Measurements from ENCODE around the gene ANKRD9.
"Not testable (repeated sequence)": the region's sequence is repeated elsewhere in the genome, so short reads cannot be mapped to it uniquely, and the experiment has no call there.

The ANKRD9 gene

DNA sequence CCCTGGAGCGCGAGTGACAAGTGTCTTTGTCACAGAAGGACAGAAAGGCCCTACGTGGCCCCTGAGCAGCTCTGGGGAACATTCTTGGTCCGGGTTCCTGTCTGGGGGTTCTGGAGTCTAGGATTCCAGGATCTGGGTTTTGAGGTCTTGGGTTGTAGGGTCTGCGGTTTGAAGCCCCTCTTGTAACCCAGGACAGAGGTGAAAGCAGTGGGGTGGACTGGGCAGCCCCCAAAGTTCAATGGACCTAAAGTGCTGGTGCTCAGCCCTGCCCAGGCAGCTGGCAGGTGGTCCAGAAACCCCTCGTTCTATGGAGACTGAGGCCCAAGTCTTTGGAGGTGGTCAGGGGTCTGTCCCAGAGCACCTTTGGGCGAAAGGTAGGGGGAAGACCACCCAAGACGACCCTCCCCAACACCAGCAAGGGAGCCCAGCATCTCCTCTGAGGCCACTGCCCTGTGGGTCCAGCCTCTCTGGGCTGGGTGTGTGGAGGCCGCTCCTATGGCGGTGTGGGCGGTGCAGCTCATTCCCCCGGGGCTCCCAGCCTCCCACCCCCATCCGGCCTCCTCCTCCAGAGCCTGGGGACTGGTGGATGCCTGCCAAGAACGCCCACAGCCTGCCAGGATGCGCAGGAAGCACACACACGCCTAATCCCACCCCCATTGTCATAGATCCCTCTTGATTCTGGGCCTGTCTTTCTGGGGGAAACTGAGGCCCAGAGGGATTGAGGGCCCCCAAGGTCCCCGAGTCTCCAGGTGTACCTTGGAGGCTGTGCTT is 30.2 kb upstream of the ANKRD9 start:
- intact Hi-C loops (cut with DNase I), result no loop called here
- DNase-seq, result no peak

- intact Hi-C loops (cut with DNase I), result no loop called here
- DNase-seq, result no peak
Measured at GRCh38 chr14:102538602-102539543, 29.3 kb upstream of the ANKRD9 start.

- intact Hi-C loops (cut with DNase I), result no loop called here
- no peak for DNase-seq
Measured at GRCh38 chr14:102537981-102538601, 28.5 kb upstream of the ANKRD9 start.

DNA sequence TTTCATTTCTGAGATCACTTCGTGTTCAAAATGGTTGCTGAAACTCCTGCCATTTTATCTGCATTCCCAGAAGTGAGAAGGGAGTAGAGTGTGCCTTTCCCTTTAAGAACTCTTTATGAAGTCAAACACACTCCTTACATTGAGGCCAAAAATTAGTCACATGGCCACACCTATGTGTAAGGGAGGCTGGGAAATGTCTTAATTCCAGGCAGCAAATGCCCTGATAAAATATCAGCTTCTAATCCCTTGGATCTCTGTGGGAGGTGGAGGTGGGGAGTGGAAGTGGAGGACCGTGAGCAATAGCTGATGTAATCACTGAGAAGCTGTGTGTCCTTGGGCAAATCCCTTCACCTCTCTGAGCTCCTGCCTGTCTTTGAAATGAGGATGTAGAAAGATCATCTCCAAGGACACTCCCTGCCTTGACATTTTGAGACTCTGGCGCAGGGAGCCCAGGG is 22.7 kb upstream of the ANKRD9 start:
- intact Hi-C loops (cut with DNase I), result no loop called here
- no peak for DNase-seq

- no peak for DNase-seq
- intact Hi-C loops (cut with DNase I), result no loop called here
Measured at GRCh38 chr14:102530828-102531478, 21.4 kb upstream of the ANKRD9 start.

- no peak for DNase-seq
- intact Hi-C loops (cut with DNase I), result no loop called here
Measured at GRCh38 chr14:102528431-102529170, 19.0 kb upstream of the ANKRD9 start.

DNA sequence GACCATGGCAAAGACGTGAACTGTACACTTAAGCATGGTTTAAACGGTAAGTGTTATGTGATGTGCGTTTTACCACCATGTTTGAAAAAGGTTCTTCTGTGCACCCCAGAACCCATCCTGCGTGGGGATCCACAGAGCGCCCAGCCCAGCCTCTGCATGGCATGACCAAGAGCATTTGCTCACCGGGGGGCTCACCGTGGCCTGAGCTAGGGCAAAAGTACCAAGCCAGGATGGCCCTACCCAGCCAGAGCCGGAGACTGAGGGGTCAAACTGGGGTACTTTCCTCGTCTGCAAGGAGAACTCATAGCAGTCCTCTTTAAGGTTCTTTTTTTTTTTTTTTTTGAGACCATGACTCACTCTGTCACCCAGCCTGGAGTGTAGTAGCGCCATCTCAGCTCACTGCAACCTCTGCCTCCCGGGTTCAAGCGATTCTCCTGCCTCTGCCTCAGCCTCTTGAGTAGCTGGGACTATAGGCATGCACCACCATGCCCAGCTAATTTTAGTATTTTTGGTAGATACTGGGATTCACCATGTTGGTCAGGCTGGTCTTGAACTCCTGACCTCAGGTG is 16.4 kb upstream of the ANKRD9 start:
- intact Hi-C loops (cut with DNase I), result loop anchor here (2.0 kb wide), 1 partner anchor 67 kb away; the partner anchor contains the start of gene RCOR1
- no peak for DNase-seq

- peak in 3 of 42 donors; percentile 15 to 54 (median 39) for DNase-seq
- intact Hi-C loops (cut with DNase I), result loop anchor here (2.0 kb wide), 1 partner anchor 67 kb away; the partner anchor contains the start of gene RCOR1
Measured at GRCh38 chr14:102525219-102525928, 15.8 kb upstream of the ANKRD9 start.

DNA sequence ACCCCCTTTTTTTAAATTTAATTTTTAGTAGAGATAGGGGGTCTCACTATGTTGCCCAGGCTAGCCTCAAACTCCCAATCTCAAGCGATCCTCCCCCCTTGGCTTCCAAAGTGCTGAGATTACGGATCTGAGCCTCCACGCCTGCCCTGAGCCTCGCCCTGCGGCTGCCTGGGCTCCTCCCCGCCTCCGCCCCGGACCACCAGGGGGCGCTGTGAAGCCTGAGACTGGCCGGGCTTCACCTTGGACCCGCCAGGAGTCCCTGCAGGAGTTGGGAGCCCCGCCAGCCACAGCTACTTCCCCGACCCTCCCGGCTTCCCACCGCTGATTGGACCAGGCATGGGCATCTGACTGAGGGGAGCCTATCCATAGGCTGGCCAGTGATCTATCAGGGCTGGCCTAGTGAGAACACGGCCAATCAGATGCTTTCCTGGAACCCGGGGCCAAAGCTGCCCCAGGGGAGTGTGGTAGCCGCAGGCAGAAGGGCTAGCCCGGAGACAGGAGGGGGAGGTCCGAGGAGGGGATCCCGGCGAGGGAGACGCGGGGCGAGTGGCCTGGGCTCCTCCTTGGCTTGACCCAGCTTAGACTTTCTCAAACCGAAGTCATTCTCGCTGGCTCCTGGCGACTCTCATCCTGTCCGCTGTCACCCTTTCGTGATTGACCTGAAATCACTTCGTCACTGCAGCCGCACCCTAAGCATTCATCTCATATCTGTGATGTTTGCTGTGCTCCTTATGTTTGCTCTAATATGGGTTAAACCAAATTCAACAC is 15.1 kb upstream of the ANKRD9 start:
- intact Hi-C loops (cut with DNase I), result loop anchor here (2.0 kb wide), 1 partner anchor 68 kb away; the partner anchor contains the start of gene RCOR1
- peak; percentile 93 to 99 (median 98) for DNase-seq

- intact Hi-C loops (cut with DNase I), result loop anchor here (2.0 kb wide), 1 partner anchor 69 kb away; the partner anchor contains the start of gene RCOR1
- DNase-seq, result peak in 1 of 42 donors; percentile 37
Measured at GRCh38 chr14:102523569-102524450, 14.2 kb upstream of the ANKRD9 start.

DNA sequence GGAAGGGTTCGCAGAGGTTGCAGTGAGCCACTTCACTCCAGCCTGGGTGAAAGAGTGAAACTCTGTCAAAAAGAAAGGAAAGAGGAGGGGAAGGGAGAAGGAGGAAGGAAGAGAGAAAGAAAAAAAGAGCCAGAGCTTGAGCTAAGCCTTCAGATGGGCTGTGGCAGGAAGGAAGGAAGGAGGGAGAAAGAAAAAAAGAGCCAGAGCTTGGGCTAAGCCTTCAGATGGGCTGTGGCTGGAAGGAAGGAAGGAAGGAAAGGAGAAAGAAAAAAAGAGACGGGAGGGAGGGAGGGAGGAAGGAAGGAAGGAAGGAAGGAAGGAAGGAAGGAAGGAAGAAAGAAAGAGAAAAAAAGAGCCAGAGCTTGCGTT is 13.6 kb upstream of the ANKRD9 start:
- no peak for DNase-seq
- intact Hi-C loops (cut with DNase I), result no loop called here

DNA sequence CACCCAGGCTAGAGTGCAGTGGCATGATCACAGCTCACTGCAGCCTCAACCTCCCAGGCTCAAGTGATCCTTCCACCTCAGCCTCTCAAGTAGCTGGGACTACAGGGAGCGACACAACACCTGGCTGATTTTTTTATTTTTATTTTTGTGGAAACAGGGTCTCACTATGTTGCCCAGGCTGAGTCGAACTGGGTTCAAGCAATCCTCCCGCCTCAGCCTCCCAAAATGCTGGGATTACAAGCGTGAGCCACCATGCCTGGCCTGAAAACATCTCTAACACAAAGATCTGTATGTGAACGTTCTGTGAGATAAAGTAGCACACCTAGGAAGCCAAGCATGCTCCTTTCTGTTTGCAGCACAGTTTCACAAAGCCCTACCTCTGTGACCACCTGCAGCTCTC is 10.1 kb upstream of the ANKRD9 start:
- intact Hi-C loops (cut with DNase I), result loop anchor here (10.0 kb wide), 2 partner anchors 155 to 205 kb away; partner anchors contain the start of genes CINP, TECPR2 and ZNF839
- DNase-seq, result not testable (repeated sequence)

DNA sequence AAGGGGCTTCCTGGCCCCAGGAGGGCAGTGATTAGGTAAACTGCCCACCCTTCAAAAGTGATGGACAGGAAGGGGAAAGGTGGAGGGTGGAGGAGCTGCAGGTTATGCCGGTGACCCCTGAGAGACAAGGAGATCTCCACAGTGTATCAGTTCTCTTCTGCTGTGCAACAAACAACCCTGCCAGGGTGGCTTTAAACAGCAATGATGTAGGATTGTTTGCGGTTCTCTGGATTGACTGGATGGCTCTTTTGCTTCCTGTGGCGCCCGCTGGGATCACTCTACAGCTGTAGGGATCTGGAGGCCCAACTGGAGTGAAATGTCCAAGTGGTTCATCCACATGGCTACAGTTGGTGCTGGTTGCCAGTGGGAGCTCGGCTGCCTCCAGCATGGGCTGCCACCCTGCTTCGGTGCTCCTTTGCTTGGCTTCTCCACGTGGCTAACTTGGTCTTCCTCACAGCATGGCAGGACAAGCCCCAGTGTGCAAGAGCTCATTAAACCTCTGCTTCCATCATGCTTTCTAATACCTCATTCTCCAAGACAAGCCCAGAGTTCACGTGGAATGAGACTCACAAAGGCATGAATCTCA is 8.6 kb upstream of the ANKRD9 start:
- intact Hi-C loops (cut with DNase I), result loop anchor here (10.0 kb wide), 2 partner anchors 153 to 203 kb away; partner anchors contain the start of genes CINP, TECPR2 and ZNF839

DNA sequence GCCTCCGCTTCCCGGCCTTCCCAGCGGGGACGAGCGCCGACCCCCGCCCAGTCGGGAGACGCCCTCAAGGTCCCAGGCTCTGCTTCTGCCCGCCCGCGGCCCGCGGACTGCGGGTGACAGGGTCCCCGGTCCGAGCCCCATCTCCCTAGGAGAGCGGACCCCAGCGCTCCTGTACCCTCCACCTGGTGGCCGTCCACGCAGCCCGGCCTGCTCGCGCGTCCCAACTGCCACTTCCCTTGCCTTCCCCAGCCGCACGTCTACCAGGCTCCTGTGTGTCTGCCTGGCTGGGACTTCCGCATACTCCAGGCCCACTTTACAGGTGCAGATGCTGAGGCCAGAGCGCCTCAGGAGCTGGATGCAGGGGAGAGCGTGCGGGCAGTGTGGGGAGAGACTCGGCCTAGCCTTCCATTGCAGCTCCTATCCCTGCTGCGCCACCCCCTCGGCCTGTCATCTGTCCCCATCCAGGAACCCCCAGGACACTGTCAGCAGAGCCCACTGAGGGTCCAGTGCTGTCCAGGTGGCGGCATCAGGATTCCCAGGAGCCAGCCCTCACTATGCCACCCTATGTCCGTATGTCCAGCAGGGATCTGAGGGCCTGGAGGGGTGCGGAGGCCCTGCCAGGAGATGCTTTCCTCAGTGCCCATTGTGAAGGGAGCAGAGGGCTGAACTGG is 8.0 kb upstream of the ANKRD9 start:
- DNase-seq, result peak in 1 of 42 donors; percentile 26
- intact Hi-C loops (cut with DNase I), result loop anchor here (10.0 kb wide), 2 partner anchors 153 to 203 kb away; partner anchors contain the start of genes CINP, TECPR2 and ZNF839

More for the DNA sequence above, 8.6 kb upstream of the ANKRD9 start:
- DNase-seq, result no peak

Data from head of caudate nucleus (tissue), 42 donors.